ENCODE results near the gene OR2V1. TPM values are rescaled to one million over a fixed set of nuclear protein-coding genes. Genes with fewer than 3 reads are reported as not detected.

The OR2V1 gene
- total and polyA plus RNA-seq, 2 experiments from 2014 or later = not detected

- H3K4me3 ChIP-seq = no peak overlapping the region
- no peaks in the 10 kb centered on the region for H3K36me3 ChIP-seq (ENCODE audit: insufficient read depth)
- Mint-ChIP-seq H3K4me1 (peaks cover 17% of the 10 kb centered on the region), H3K4me3 (no peak overlapping the region), H3K9me3 (no peaks in the 10 kb centered on the region; the same call in 2 of the 3 replicates), H3K36me3 (ENCODE audit: low read depth) (no peaks in the 10 kb centered on the region), H3K27ac (no peak overlapping the region), H3K27me3 (ENCODE audit: insufficient read depth, low read depth, poor library complexity) (peaks cover 9% of the 10 kb centered on the region)
- no peaks in the 10 kb centered on the region for H3F3A ChIP-seq (replicated peaks; ENCODE audit: low read depth)
- H3K79me2 ChIP-seq (replicated peaks; ENCODE audit: insufficient read depth) = no peaks in the 10 kb centered on the region
- no peak overlapping the region for H2AFZ ChIP-seq
- no peaks in the 10 kb centered on the region for H4K20me1 ChIP-seq (replicated peaks; ENCODE audit: insufficient read depth)
- TF ChIP-seq CREB1 (CRISPR knock-in tag; IDR thresholded peaks at IDR 0.05; ENCODE audit: low read depth) (no peak), ZNF462 (CRISPR knock-in tag; IDR thresholded peaks at IDR 0.05) (no peak), EZH2phosphoT487 (IDR thresholded peaks at IDR 0.05; ENCODE audit: unreplicated experiment) (no peak), POLR2AphosphoS5 (IDR thresholded peaks at IDR 0.05; ENCODE audit: low read depth) (no peak), ZNF114 (CRISPR knock-in tag; IDR thresholded peaks at IDR 0.05) (no peak), EZH2 (IDR thresholded peaks at IDR 0.05; ENCODE audit: low read depth, unreplicated experiment) (no peak), STAT1 (IDR thresholded peaks at IDR 0.05; ENCODE audit: unreplicated experiment) (no peak), NANOG (IDR thresholded peaks at IDR 0.05; ENCODE audit: borderline replicate concordance) (no peak), JUNB (IDR thresholded peaks at IDR 0.05; ENCODE audit: unreplicated experiment) (no peak), ETS1 (IDR thresholded peaks at IDR 0.05) (no peak), CTCF (conservative IDR thresholded peaks at IDR 0.05; ENCODE audit: low read depth in 2 of 2) (no peak), REST (IDR thresholded peaks at IDR 0.05; ENCODE audit: unreplicated experiment) (no peak), ZNF331 (CRISPR knock-in tag; IDR thresholded peaks at IDR 0.05; ENCODE audit: low read depth) (no peak)
- H3K4me2 ChIP-seq = no peak overlapping the region
- H3K9me2 ChIP-seq (ENCODE audit: insufficient read depth) = no peaks in the 10 kb centered on the region
- peaks cover 32% of the 10 kb centered on the region for H3K27me3 ChIP-seq (ENCODE audit: insufficient read depth)
- H3K4me1 ChIP-seq (ENCODE audit: insufficient read depth) = peaks cover 13% of the 10 kb centered on the region; the same call in 1 of the 2 replicates
- no peak for ATAC-seq
- no peak overlapping the region for H3K27ac ChIP-seq (ENCODE audit: low read depth)
- no peak for DNase-seq (ENCODE audit: low spot score)
Observed at GRCh38 chr5:181081989-181082388, 49.0 kb downstream of the OR2V1 start.
